CD4-positive, alpha-beta T cell treated with Interleukin-17A for 1 hour (primary cell): ENCODE results near the gene IGF2R.
"Not testable (repeated sequence)": the region's sequence is repeated elsewhere in the genome, so short reads cannot be mapped to it uniquely, and the experiment has no call there.

ENCODE experiments used
- DNase-seq: peaks from one replicate; pipeline ENCODE4 v3.0.0-alpha.2; 2020

The IGF2R gene

DNA sequence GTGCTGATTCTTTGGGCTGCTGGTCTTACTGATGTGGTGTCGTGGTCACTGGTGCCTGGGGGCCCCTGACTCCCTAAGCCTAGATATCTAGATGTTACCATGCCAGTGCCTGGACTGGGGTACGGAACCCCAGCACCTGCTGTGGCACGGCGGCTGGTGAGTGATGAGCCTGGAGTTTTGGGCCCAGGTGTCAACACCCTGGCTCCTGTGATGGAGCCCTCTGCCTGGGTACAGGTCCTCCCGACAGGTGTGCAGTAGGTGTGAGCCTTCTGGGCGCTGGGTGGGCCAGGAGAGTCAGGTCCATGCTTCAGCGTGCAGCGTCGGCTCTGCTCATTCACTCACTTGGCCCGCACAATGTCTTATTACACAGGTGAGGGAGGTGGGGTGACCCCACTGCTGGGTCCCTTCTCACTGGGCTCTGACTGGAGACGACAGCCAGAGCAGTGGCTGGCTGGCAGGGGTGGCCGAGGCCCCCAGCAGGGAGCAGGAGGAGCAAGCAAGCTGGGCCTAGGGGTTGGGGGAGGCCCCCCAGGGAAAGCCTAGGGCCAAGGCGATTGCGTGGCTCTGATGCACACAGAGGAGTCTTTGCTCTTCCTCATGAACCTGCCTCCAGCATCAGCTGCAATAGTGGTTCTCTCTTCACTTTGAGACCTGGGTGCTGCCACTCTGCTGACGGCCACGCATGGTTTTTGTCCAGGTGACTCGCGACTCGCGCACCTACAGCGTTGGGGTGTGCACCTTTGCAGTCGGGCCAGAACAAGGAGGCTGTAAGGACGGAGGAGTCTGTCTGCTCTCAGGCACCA, 110.2 kb downstream of the IGF2R start:
- no peak for DNase-seq

DNA sequence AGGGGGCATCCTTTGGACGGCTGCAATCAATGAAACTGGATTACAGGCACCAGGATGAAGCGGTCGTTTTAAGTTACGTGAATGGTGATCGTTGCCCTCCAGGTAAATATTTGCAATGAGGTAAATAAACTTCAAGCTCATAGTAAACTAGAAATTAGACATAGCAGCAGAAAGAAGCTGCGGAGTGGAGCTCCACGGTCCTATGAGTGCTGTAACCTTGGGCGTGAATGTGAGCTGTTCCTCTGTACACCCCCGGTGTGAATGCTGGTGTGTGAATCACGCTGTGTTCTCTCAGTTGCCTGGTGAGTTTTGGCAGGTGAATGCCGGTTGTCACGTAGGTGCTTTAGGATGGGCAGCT, 110.8 kb downstream of the IGF2R start:
- DNase-seq = no peak

DNA sequence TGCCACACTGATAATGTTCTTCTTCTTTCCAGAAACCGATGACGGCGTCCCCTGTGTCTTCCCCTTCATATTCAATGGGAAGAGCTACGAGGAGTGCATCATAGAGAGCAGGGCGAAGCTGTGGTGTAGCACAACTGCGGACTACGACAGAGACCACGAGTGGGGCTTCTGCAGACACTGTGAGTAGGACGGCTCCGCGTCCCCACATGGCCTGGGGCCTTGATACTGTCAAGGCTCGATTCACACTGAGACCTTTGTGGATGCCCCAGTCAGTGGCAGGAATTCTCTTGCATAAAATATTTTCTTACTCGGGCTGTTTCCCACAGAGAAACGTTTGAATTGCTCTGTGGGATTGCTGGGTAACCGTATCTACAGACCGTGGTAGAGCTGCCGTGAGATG, 111.2 kb downstream of the IGF2R start:
- no peak for DNase-seq

DNA sequence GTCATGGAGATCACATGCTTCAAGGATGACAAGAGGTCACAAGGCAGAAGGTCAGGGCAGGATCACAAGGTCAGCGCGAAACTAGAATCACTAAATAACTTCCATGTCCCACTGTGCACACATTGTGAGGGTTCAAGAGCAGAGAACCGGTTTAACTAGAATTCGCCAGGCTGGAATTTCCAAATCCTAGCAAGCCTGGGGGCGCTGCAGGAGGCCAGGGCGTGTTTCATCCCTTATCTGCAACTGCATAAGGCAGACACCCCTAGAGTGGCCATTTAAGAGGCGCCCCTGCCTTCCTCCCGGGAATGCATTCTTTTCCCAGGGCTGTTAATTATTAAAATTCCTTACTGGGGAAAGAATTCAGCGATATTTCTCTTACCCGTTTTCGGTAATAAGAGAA, 112.5 kb downstream of the IGF2R start:
- DNase-seq = no peak

DNA sequence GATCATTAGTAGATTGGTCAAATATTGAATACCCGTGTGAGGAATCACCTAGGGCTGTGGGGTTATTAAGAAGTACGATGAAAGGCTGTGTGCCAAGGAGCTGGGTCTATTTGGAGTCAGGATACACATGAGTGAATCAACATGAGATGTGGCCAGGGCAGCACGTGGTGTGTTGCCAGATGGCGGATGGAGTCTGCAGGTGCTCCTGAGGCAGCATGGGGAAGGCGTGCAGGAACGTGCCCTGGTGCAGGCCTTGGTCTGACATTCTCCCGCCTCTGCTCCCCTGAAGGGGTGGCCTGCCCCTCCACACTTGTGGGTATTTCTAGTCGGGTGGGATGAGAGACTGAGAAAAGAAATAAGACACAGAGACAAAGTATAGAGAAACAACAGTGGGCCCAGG, 113.7 kb downstream of the IGF2R start:
- no peak for DNase-seq

DNA sequence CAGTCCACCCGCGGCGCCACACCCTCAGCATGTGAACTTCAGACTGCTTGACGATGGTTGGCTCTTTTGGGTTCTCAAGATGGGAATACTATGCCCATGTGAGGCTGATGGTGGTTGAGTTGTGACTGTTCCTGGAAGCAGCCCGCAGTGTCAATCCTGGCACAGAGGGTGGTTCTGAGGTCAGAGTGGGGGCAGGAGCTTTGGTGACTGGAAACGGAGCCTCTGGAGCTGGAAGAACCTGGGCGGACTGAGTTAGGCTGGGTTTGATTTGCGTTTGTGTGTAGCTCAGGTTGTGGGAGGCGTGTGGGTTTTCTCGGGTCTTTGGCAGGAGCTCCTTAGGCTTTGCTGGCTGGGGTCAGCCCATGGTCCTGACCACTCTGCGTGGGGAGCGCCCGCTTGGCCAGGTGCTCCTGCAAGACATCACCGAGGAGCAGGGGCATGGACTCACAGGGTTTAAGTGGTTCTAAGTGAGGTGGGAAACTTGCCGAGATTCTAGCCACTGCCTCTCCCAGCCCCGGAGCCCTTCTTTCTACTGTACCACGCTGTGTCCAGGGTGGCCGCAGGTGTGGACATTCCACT, 115.4 kb downstream of the IGF2R start:
- no peak for DNase-seq

DNA sequence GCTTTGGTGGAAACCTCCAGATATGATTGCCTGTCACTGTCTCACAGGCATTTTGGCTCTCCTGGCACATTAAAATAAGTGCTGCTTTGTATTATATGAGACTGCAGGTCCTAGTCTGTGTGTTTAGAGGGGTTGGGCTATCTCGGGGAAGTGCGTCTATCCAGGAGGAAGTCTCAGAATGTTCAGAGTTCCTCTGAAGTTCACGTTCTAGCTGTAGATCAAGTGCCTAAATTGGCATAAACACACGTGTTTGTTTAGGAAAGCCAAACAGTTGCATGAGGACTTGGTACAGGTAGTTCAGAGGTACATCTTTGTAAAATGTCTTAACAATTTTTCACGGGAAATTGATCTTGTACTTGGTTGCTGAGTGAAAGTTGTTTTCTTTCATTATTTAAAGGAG, 116.3 kb downstream of the IGF2R start:
- DNase-seq = no peak

DNA sequence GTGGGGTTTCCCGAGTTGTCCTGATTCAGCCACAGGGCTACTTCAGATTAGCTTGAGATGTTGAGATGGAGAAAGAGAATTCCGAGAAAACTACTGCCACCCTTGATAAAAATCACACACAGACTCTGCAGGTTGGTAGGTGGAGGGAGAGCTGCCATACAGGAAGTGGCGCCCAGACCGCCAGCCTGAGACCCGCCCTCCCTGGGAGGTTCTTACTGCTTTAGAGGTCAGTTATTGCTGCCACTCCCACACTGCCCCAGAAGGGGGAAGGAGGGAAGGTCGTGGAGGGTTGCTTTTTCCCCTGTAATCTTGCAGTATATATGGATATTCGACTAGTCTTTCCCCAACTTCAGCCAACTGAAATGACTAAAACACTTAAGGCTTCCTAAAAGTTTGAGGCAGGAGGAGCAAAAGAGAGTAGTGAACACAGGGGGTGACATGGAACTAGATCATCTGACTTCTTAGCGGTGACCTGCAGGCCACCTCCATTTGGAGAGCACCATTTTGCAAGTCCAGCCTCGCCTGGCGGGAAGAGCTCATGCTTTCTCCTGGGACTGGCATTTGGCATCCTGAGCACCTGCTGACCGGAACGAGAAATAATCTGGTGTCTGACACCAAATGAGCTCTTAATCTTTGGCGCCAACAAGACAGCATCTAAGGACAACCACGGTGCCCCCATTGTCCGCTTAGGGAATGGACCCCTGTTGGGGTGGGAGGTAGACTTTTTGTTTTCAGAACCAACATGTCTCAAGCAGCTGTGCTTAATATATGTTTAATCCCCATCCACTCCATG, 117.0 kb downstream of the IGF2R start:
- no peak for DNase-seq

DNA sequence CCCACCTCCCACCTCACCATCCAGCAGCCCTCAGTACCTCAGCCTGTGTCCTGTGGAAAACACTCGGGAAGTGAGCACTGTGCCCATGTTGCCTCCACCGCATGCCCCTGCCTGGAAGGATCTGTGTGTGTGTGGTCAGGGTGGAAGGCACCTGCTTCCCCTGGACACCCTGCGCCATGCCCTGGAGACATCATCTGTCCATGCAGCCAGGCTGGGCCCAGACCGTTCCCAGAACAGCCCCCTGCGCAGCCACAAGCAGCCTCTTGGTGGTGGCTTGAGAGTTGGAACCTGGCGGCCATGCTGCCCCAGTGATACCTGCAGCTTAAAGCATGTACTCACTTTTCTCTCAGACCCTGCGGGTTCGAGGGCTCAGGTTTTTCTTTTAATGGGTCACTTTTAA, 117.9 kb downstream of the IGF2R start:
- DNase-seq = no peak

DNA sequence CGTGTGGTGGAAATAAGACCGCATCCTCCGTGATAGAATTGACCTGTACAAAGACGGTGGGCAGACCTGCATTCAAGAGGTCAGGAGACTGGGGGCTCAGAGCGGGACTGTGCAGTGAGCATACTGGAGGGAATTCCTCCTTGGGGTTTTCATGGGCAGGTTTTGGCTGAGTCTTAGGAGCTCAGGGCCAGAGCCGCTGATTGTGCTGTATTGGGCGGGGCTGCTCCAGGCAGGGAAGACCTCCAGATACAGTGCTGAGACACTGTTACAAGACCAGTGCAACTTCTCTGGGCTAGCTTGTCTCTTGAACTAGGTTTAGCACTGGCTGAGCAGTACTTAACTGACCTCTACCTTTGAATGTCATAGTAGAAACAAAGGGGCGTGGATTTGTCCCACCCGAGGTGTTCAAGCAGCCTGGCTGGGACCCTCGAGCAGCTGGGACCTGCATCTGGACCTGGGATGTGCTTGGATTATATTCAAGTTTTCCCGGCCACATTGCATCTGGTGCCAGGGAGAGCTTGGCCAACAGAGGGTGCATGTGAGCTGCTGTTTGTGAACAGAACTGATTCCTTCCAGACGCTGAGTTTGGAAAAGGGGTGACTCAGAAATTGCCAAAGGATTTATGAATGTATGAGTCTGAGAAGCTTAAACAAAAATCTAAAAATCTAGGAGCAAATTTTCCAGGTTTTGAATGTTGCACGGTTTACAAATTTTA, 119.3 kb downstream of the IGF2R start:
- DNase-seq = no peak

DNA sequence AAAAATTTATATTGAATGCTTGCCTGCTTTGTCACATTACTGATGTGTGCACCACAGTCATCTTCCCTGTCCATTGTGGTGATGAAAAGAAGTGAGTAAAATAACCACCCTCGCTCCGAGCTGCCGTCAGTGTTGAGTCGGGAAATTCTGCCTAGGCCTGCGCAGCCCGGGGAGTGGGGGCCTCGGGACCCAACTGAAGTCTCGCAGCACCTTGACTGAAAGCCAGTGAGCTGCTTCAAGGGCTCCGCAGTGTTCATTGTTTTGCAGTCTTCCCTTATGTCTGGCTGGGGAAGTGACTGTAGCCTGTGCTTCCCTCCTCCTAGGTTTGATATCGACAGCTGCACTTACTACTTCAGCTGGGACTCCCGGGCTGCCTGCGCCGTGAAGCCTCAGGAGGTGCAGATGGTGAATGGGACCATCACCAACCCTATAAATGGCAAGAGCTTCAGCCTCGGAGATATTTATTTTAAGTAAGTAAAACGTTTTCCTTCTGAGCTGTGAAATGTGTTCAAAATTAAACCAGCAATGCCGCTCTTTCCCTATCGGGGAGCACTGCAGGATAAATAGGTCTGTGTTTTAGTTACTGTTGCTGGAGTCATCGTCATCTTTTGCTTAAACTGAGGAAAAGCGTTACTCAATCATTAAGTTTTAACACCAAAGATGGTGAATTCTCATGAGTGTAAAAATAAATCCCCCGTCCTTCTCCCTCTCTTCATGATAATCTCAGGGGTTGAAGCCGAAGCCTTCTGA, 120.1 kb downstream of the IGF2R start:
- no peak for DNase-seq

DNA sequence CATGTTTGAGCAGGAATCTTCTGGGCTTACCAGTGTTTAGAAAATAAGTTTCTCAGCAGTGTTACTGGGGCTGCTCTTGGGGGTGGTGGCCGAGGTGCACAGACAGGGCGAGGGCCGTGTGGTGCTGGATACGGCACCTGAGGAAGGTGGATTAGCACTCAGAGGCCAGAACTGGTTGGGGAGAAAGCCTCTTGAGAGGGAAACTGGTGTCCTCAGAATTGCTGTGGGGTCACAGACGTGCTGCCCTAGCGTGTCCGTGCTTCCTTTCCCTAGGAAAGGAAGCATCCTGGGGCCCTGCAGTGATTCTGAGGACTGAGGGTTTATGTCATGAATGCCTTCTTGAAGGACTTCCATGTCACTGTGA, 120.6 kb downstream of the IGF2R start:
- no peak for DNase-seq

DNA sequence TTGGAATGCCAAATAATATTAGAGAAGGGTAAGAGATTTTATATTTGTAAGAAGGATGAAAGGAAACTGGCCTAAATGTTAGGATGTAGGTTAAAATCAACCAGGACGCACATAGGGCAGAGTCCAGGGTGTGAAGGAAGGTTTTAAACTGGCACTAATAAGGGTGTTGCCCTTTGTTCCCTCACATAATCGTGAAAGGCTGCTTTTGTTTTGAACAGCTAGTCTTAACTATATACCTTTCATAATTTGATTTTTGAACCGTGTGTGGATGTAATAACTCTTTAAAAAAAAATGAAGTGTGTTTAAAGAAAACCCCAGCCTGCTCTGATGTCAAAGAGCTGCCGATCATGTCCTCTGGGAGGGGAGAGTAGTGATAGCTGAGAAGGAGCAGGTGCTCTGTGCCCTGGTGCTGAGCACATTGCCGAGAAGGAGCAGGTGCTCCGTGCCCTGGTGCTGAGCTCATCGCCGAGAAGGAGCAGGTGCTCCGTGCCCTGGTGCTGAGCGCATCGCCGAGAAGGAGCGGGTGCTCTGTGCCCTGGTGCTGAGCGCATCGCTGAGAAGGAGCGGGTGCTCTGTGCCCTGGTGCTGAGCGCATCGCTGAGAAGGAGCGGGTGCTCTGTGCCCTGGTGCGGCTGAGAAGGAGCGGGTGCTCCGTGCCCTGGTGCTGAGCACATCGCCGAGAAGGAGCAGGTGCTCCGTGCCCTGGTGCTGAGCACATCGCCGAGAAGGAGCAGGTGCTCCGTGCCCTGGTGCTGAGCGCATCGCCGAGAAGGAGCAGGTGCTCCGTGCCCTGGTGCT, 121.8 kb downstream of the IGF2R start:
- DNase-seq = not testable (repeated sequence)

DNA sequence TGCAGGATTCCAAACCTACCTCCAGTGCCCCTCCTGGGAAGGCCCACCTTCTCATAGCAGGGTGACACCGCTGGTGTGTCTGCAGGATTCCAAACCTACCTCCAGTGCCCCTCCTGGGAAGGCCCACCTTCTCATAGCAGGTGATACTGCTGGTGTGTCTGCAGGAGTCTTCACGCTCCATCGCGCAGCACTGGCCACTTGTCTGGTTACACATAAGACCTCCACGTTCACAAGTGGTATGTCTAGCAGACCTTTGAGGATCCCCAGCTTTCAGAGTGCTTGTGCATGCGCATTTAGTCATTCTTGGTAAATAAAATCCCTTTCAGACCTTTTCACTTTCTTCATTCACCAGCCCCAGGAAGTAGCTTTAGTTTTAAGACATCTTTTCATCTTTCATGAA, 123.3 kb downstream of the IGF2R start:
- DNase-seq = not testable (repeated sequence)

DNA sequence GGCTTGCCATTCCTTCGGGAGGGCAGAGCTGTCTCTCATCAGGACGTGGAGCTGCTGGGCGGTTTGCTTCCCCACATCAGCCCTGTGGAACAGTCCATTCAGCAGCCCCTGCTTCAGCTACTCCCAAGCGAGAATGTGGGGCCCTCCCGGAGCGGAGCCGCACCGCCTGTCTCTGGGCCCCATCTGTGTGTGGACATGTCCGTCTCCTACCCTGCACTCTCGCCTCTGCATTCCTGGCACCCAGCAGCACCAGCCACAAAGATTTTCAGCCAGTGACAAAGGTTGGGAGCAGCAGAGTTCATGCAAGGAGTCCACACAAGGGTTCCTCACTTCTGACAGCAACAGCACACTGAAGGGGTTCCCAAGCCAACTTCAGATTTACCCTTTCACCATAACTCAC, 123.7 kb downstream of the IGF2R start:
- no peak for DNase-seq

DNA sequence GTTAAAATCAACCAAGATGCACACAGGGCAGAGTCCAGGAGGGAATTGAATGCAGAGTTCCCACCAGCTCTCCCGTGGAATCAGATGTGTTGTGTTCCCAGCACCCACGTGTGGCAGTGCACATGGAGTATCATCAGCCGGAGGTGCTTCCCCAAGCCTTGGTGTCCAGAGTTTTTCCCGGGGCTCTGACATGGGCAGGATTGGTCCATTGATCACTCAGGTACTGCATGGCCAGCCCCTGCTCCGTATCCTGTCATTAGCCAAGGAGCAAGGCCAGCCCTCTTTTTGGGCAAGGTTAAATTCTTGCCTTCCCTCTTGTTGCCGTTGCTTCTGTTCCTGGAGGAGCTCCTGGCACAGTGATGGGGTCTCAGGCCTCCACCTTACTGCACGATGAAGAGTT, 124.2 kb downstream of the IGF2R start:
- no peak for DNase-seq

DNA sequence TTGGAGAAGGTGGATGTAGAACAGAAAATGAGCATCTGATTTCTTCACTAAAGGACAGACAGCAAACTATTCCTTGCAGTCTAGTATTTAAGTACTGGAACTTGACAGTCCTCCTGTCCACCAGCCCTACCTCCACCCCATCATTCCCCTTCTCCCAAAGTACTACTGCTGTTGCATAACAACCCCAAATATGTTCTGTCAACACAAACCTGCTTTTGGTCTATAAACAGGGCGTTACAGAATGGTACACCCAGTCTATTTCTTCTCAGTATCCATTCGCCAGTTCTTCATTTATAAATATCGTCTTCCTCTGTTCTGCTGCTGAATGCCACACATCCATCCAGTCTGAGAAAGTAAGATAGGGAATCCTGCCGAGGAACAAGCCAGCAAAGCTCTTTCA, 125.1 kb downstream of the IGF2R start:
- DNase-seq = no peak

DNA sequence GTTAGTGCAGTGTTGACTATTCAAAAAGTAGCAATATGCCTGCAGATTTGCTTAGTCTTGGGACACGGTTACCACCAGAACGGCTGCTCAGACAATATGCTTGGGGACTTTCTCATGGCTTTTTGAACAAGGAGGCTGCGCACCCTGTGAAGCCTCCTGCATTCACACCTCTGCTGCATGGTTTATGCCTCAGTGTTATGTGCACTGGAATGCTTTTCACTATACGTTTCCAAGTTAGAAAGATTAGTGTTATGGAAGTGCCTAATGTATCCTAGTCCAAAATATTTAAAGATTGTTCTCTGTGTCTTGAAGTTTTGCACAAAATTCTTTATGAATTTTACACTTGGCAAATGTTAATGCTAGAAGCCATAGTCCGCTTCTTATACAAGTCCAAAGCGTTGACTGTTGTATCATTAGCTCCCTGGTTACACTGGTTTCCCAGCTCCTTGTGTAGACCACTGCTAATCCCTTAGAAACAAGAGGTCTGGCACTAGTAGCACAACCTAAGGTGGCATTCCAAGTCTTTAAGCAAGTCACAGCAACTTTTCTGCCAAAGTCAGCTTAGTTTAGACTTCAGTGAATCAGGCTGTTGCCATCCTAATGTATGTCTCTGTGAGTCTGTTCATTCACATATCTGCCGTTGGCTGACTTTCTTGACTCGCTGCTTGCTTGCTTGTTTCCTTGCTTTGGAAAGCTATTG, 126.4 kb downstream of the IGF2R start:
- no peak for DNase-seq

DNA sequence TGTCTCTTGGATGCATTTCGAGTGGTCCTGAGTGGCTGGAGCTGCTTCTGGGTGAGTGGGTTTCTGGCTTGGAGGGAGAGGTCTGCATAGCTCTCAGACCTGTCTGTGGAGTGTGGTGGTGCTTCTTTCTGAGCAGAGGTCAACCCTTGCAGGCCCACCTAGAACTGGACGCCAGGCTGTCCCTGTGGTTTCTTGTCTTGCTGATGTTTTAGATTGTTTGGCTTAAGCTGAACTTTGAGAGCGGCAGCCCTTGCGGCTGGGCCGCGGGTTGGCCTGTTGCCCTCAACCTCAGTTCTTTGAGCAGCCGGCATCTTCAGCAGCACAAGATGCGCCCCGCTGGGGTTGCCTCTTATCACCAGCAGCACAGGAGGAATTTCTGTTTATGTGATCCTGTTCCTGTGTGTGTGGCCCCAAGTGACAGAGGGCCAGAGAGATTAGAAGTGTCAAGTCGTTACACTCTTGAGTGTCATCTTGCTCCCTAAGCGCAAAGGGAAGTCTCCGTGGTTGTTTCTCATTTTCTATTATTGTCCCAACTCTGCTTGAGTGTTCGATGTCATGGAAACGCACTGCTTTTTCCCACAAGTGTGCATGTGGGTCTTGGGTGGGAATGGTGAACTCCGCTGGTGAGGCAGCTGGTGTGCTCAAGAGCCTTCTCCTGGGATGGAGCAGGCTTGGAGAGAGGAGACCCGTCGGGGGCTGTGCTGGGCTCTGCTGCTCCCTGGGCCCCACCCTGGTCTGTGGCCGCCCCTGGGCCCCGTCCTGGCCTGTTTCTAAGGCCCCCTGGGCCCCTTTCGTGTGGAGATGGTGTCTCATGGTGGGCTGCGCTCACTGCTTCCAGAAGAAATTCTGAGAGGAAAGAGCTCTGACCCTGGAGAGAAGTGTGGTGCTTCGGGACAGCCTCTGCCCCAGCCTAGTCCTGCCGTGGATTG, 132.7 kb downstream of the IGF2R start:
- no peak for DNase-seq

DNA sequence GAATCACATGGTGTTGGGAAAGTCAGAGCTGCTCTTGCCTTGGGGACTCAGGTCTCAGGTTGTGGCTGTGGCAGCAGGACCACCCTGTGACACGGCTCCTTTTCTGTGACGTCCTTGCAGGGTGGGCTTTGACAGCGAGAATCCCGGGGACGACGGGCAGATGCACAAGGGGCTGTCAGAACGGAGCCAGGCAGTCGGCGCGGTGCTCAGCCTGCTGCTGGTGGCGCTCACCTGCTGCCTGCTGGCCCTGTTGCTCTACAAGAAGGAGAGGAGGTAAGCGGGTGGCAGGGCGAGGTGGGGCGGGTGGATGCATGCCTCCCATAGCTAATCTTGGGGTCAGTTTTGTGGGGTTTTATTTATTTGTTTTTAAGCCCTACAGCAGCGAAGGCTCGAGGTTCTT, 133.5 kb downstream of the IGF2R start:
- DNase-seq = no peak
